SU-DHL-6 (cell line): ENCODE measurements around the gene SIRT4.

Source experiments
- EZH2phosphoT487 ChIP-seq: fragments of 200-600 bp; sonication (generic), shearing (Covaris generic); conservative IDR thresholded peaks from 2 replicates; pipeline ENCODE4 v1.6.1; 2018; ENCODE audit warnings: mild to moderate bottlenecking, antibody characterized with exemption, low read length, moderate library complexity, mixed read lengths
- TF ChIP-seq, protein P1 (sequence below): fragments of 200-600 bp; sonication (generic); IDR thresholded peaks from one replicate; pipeline ENCODE4 v1.5.1; 2017; ENCODE audit warnings: antibody characterized with exemption, mild to moderate bottlenecking, low read length, moderate library complexity; ENCODE audit not compliant: insufficient read depth, poor library complexity, severe bottlenecking

- TF ChIP-seq, protein P1, sequence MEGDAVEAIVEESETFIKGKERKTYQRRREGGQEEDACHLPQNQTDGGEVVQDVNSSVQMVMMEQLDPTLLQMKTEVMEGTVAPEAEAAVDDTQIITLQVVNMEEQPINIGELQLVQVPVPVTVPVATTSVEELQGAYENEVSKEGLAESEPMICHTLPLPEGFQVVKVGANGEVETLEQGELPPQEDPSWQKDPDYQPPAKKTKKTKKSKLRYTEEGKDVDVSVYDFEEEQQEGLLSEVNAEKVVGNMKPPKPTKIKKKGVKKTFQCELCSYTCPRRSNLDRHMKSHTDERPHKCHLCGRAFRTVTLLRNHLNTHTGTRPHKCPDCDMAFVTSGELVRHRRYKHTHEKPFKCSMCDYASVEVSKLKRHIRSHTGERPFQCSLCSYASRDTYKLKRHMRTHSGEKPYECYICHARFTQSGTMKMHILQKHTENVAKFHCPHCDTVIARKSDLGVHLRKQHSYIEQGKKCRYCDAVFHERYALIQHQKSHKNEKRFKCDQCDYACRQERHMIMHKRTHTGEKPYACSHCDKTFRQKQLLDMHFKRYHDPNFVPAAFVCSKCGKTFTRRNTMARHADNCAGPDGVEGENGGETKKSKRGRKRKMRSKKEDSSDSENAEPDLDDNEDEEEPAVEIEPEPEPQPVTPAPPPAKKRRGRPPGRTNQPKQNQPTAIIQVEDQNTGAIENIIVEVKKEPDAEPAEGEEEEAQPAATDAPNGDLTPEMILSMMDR: no peak
- TF ChIP-seq EZH2phosphoT487: no peak
These were observed 57.0 kb downstream of the SIRT4 start for GRCh38 chr12:120359128-120359527.
